ENCODE data around the gene ETDC.

GRCh38 chrX:135354288-135354687 lies 45.0 kb downstream of the ETDC start:
- TF ChIP-seq CTCF (IDR thresholded peaks at IDR 0.05; ENCODE audit: low read length) (no peak), EZH2 (optimal IDR thresholded peaks at IDR 0.05; ENCODE audit: low read depth, low read length) (no peak)
